KMS-11 (cell line): ENCODE results near the gene CREB1.

ENCODE experiments used
- H2AFZ ChIP-seq: fragments of 200-600 bp; sonication (generic); 2 replicates; pipeline ENCODE4 v1.6.1; 2016; ENCODE audit warnings: antibody characterized with exemption, mixed run types, low read depth
- H3K27ac ChIP-seq: fragments of 200-600 bp; sonication (generic); 2 replicates; pipeline ENCODE4 v1.6.1; 2016; ENCODE audit warnings: mild to moderate bottlenecking, mixed run types
- H3K27me3 ChIP-seq: fragments of 200-600 bp; sonication (generic); 2 replicates; pipeline ENCODE4 v1.6.1; 2017; ENCODE audit warnings: mild to moderate bottlenecking, low read depth, mixed run types, moderate library complexity; ENCODE audit not compliant: insufficient read depth
- H3K36me3 ChIP-seq: fragments of 200-600 bp; sonication (generic); 2 replicates; pipeline ENCODE4 v1.6.1; 2017; ENCODE audit warnings: mild to moderate bottlenecking, mixed run types; ENCODE audit not compliant: insufficient read depth
- H3K4me1 ChIP-seq: fragments of 200-600 bp; sonication (generic); 2 replicates; pipeline ENCODE4 v1.6.1; 2016; ENCODE audit warnings: mild to moderate bottlenecking, low read depth, mixed run types; ENCODE audit not compliant: poor library complexity, severe bottlenecking
- H3K4me2 ChIP-seq: fragments of 200-600 bp; sonication (generic); 2 replicates; pipeline ENCODE4 v1.7.0; 2016; ENCODE audit warnings: mild to moderate bottlenecking, mixed run types
- H3K4me3 ChIP-seq: fragments of 200-600 bp; sonication (generic); IDR thresholded peaks from 2 replicates; pipeline ENCODE4 v1.6.1; 2017; ENCODE audit warnings: low read depth, low read length, mixed read lengths; ENCODE audit not compliant: insufficient read depth
- H3K79me2 ChIP-seq: fragments of 200-600 bp; sonication (generic); 2 replicates; pipeline ENCODE4 v1.6.1; 2016; ENCODE audit warnings: low read depth, mixed run types; ENCODE audit not compliant: insufficient read depth
- H3K9ac ChIP-seq: fragments of 200-600 bp; sonication (generic); 2 replicates; pipeline ENCODE4 v1.6.1; 2016; ENCODE audit warnings: mild to moderate bottlenecking, mixed run types
- H4K20me1 ChIP-seq: fragments of 200-600 bp; sonication (generic); 2 replicates; pipeline ENCODE4 v1.6.1; 2016; ENCODE audit warnings: mild to moderate bottlenecking, mixed run types; ENCODE audit not compliant: insufficient read depth
- TF ChIP-seq, protein P1 (sequence below): fragments of 200-600 bp; sonication (generic); conservative IDR thresholded peaks from 2 replicates; pipeline ENCODE4 v1.6.1; 2017; ENCODE audit warnings: low read depth, mild to moderate bottlenecking, antibody characterized with exemption, low read length, moderate library complexity, mixed read lengths

CREB1 gene

DNA sequence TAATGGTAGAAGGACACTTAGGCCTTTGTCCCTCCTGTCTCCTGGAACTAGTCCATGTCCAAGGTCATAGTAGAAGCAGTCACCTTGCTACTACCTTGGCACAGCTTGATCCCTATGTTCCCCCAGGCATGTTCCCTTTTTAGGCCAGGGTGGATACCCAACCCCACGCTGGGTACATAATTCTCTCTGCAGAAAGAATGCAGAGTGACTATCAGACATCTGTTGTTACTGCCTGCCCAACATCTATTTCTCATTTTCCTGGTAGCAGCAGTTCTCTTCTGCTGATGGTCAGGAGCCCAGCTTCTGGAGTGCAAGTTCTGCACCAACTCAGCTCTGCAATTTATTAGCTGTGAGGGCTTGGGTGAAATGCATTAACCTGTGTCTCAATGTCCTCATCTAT is 99.8 kb downstream of the CREB1 start:
- Histone ChIP-seq H3K4me2 (no peak overlapping the region), H3K9ac (no peak overlapping the region), H3K4me1 (peaks cover 13% of the 10 kb centered on the region), H3K27ac (no peak overlapping the region), H3K36me3 (no peaks in the 10 kb centered on the region), H4K20me1 (no peaks in the 10 kb centered on the region), H3K4me3 (no peak overlapping the region), H3K79me2 (no peaks in the 10 kb centered on the region), H3K27me3 (no peaks in the 10 kb centered on the region), H2AFZ (no peak overlapping the region)
- TF ChIP-seq, protein P1, sequence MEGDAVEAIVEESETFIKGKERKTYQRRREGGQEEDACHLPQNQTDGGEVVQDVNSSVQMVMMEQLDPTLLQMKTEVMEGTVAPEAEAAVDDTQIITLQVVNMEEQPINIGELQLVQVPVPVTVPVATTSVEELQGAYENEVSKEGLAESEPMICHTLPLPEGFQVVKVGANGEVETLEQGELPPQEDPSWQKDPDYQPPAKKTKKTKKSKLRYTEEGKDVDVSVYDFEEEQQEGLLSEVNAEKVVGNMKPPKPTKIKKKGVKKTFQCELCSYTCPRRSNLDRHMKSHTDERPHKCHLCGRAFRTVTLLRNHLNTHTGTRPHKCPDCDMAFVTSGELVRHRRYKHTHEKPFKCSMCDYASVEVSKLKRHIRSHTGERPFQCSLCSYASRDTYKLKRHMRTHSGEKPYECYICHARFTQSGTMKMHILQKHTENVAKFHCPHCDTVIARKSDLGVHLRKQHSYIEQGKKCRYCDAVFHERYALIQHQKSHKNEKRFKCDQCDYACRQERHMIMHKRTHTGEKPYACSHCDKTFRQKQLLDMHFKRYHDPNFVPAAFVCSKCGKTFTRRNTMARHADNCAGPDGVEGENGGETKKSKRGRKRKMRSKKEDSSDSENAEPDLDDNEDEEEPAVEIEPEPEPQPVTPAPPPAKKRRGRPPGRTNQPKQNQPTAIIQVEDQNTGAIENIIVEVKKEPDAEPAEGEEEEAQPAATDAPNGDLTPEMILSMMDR: no peak

DNA sequence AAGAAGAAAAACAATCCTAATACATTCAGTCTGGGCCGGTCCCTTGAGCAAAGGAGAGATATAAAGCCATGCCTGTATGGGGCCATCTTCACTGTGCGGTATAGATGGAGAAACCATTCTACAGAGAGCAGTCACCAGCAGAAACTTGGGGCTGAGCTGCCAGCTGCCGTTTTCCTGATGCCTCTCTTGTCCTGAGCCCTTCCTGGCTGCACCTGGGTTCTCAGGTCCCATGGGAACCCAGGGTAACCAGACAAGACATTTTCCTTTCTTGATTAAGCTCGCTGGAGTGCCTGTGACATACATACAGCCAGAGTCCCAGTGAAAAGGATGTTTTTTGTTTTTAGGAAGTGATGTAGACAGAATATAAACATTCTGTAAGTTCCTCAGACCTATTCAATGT is 100.7 kb downstream of the CREB1 start:
- Histone ChIP-seq H3K79me2 (no peaks in the 10 kb centered on the region), H2AFZ (no peak overlapping the region), H4K20me1 (no peaks in the 10 kb centered on the region), H3K4me1 (peaks cover 13% of the 10 kb centered on the region), H3K36me3 (no peaks in the 10 kb centered on the region), H3K4me2 (no peak overlapping the region), H3K9ac (no peak overlapping the region), H3K27ac (no peak overlapping the region), H3K4me3 (no peak overlapping the region), H3K27me3 (no peaks in the 10 kb centered on the region)
- TF ChIP-seq, protein P1: no peak

DNA sequence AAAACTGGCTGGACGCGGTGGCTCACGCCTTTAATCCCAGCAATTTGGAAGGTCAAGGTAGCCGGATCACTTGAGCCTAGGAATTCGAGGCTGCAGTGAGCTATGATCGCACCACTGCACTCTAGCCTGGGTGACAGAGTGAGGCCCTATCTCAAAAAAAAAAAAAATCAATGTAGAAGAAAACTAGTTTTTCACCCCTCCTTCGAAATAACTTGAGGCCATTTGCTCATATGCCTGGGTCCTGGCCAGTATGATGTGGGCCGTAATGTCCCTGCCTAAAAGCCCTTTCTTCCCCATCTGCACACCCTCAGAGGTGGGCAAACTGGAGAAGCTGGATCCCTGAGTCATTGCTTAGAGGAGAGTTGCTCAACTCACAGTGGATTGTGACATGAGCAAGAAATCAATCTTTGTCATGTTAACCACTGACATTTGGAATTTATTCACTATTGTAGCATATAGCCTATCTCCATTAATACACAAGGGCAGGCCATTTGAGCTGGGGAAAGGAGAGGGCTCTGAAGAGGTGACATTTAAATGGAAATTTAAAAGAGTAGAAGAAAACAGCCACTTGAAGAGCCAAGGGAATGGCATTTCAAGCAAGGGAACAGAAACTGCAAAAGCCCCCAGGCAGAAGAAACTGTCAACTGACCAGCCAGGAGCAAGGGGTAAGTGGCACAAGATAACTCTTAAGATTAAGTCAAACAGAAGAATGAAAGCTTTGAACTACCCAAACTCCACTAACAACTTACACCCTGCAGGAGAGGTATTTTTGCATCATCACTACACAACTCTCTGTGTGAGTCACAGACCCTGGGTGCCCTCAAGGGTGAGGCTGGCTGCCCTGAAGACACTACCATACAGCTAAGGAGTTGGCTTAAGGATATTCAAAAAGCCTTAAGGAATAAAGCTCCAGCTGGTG is 103.1 kb downstream of the CREB1 start:
- H3K4me1 ChIP-seq: no peaks in the 10 kb centered on the region
- H3K79me2 ChIP-seq: no peaks in the 10 kb centered on the region
- no peaks in the 10 kb centered on the region for H3K36me3 ChIP-seq
- no peak overlapping the region for H3K9ac ChIP-seq
- H3K4me2 ChIP-seq: no peak overlapping the region
- no peak overlapping the region for H3K4me3 ChIP-seq
- H4K20me1 ChIP-seq: no peaks in the 10 kb centered on the region
- no peak overlapping the region for H2AFZ ChIP-seq
- H3K27me3 ChIP-seq: no peaks in the 10 kb centered on the region
- TF ChIP-seq, protein P1: no peak
- no peak overlapping the region for H3K27ac ChIP-seq

GRCh38 chr2:207633686-207634085 is 103.9 kb downstream of the CREB1 start:
- H3K36me3 ChIP-seq: no peaks in the 10 kb centered on the region
- no peaks in the 10 kb centered on the region for H3K4me1 ChIP-seq
- H3K4me3 ChIP-seq: no peak overlapping the region
- no peak overlapping the region for H2AFZ ChIP-seq
- H4K20me1 ChIP-seq: no peaks in the 10 kb centered on the region
- H3K27ac ChIP-seq: no peak overlapping the region
- no peak overlapping the region for H3K4me2 ChIP-seq
- H3K79me2 ChIP-seq: no peaks in the 10 kb centered on the region
- H3K9ac ChIP-seq: no peak overlapping the region
- no peaks in the 10 kb centered on the region for H3K27me3 ChIP-seq
- TF ChIP-seq, protein P1: no peak
